H1 (cell line): ENCODE data around the gene ENOSF1. TPM values are rescaled to one million over a fixed set of nuclear protein-coding genes. Genes with fewer than 3 reads are reported as not detected.

Source experiments
- CTCF ChIA-PET: fragments of 300-600 bp; sonication (Branson Sonifier 250); formaldehyde crosslinking; loops from one replicate; lab custom pipeline; 2021; ENCODE audit not compliant: partially characterized antibody; lab: Charles Lee
- POLR2A ChIA-PET: fragments of 300-600 bp; sonication (Branson Sonifier 250); formaldehyde crosslinking; loops from one replicate; lab custom pipeline; 2021; ENCODE audit warnings: inconsistent platforms; ENCODE audit not compliant: partially characterized antibody; lab: Charles Lee
- DNase-seq, 2 experiments: peaks; one replicate each; pipeline versions ENCODE4 v3.0.0 to v3.0.0-alpha.2; 2010 to 2022; ENCODE audit warnings: low spot score in 2 of 2, low read depth in 1 of 2, mixed read lengths in 1 of 2
- FAIRE-seq: peaks from 2 replicates; lab custom pipeline; 2011; peaks lifted over from hg19 to GRCh38; lab: Jason Lieb, UNC
- H2AFZ ChIP-seq: 2 replicates; pipeline ENCODE4 v1.8.1; 2012; ENCODE audit warnings: low read length, inconsistent platforms
- H2AK5ac ChIP-seq: 2 replicates; pipeline ENCODE4 v1.6.1; 2013; ENCODE audit warnings: low read depth, low read length
- H2BK120ac ChIP-seq: replicated peaks from 2 replicates; pipeline ENCODE3; 2013; ENCODE audit warnings: low read depth, low read length, inconsistent platforms
- H2BK12ac ChIP-seq: 2 replicates; pipeline ENCODE4 v1.6.1; 2013; ENCODE audit warnings: low read depth, low read length
- H2BK15ac ChIP-seq: 2 replicates; pipeline ENCODE4 v1.6.1; 2013; ENCODE audit warnings: low read length
- H2BK20ac ChIP-seq: 2 replicates; pipeline ENCODE4 v1.6.1; 2013; ENCODE audit warnings: low read length
- H2BK5ac ChIP-seq: 2 replicates; pipeline ENCODE4 v1.6.1; 2013; ENCODE audit warnings: low read depth, low read length
- H3K14ac ChIP-seq: 2 replicates; pipeline ENCODE4 v1.6.1; 2013; ENCODE audit warnings: inconsistent platforms; ENCODE audit not compliant: insufficient read length
- H3K18ac ChIP-seq: 2 replicates; pipeline ENCODE4 v1.6.1; 2013; ENCODE audit warnings: low read length; ENCODE audit errors: extremely low read depth
- H3K23ac ChIP-seq: 2 replicates; pipeline ENCODE4 v1.6.1; 2013; ENCODE audit warnings: inconsistent platforms; ENCODE audit not compliant: insufficient read length
- H3K23me2 ChIP-seq: 2 replicates; pipeline ENCODE4 v1.6.1; 2013; ENCODE audit warnings: low read depth, low read length
- H3K27ac ChIP-seq: 2 replicates; pipeline ENCODE4 v1.6.1; 2011; ENCODE audit warnings: low read depth, low read length, inconsistent platforms
- H3K27me3 ChIP-seq, 4 experiments: replicated peaks in 1 of 4; 1 replicate in 1 of 4; 2 replicates in 3 of 4; pipeline versions ENCODE4 v1.6.1 to v1.8.1; 2011 to 2013; ENCODE audit warnings: low read length in 3 of 4, mild to moderate bottlenecking in 3 of 4, inconsistent platforms in 2 of 4, mixed read lengths in 2 of 4, moderate library complexity in 1 of 4; ENCODE audit not compliant: control insufficient read depth in 3 of 4, insufficient read depth in 3 of 4; ENCODE audit errors: extremely low read depth in 1 of 4
- H3K36me3 ChIP-seq, 4 experiments: 2 replicates each; pipeline versions ENCODE4 v1.6.1 to v1.8.1; 2011 to 2013; ENCODE audit warnings: mild to moderate bottlenecking in 4 of 4, low read length in 3 of 4, moderate library complexity in 2 of 4, control low read depth in 1 of 4, inconsistent platforms in 1 of 4; ENCODE audit not compliant: insufficient read depth in 4 of 4, control insufficient read depth in 2 of 4
- H3K4ac ChIP-seq: replicated peaks from 2 replicates; pipeline ENCODE3; 2013; ENCODE audit warnings: low read length, low read depth, mixed read lengths, inconsistent platforms; ENCODE audit not compliant: insufficient read length
- H3K4me1 ChIP-seq, 4 experiments: replicated peaks in 1 of 4; 1 replicate in 1 of 4; 2 replicates in 3 of 4; pipeline versions ENCODE4 v1.6.1 to v1.8.1; 2011 to 2013; ENCODE audit warnings: low read length in 3 of 4, inconsistent platforms in 2 of 4, mixed read lengths in 1 of 4; ENCODE audit not compliant: insufficient read depth in 4 of 4, control insufficient read depth in 3 of 4
- H3K4me2 ChIP-seq, 2 experiments: 2 replicates each; pipeline versions ENCODE4 v1.6.1 to v1.8.1; 2011 to 2013; ENCODE audit warnings: low read depth in 2 of 2, low read length in 2 of 2, control low read depth in 1 of 2, inconsistent platforms in 1 of 2, mild to moderate bottlenecking in 1 of 2; ENCODE audit not compliant: insufficient read depth in 1 of 2
- H3K4me3 ChIP-seq, 4 experiments: fragments of 200-600, 300-600 bp in 1 of 4; sonication (generic), shearing (Covaris generic), sonication (Bioruptor Twin) in 1 of 4; 2 replicates each; pipeline versions ENCODE4 v1.5.1 to v1.8.1; 2011 to 2016; ENCODE audit warnings: low read length in 4 of 4, low read depth in 3 of 4, control low read depth in 2 of 4, inconsistent platforms in 2 of 4, mild to moderate bottlenecking in 2 of 4, mixed read lengths in 1 of 4, moderate library complexity in 1 of 4; ENCODE audit not compliant: insufficient read depth in 2 of 4; ENCODE audit errors: extremely low read depth in 1 of 4
- H3K56ac ChIP-seq: replicated peaks from 2 replicates; pipeline ENCODE3; 2013; ENCODE audit warnings: low read depth, mild to moderate bottlenecking, mixed read lengths, low read length, inconsistent platforms; ENCODE audit not compliant: insufficient read length
- H3K79me1 ChIP-seq: 2 replicates; pipeline ENCODE4 v1.6.1; 2013; ENCODE audit warnings: low read depth, low read length, control low read depth
- H3K79me2 ChIP-seq, 2 experiments: 2 replicates each; pipeline versions ENCODE4 v1.6.1 to v1.8.1; 2012 to 2013; ENCODE audit warnings: low read length in 2 of 2, mild to moderate bottlenecking in 2 of 2, inconsistent platforms in 1 of 2; ENCODE audit not compliant: insufficient read depth in 2 of 2, control insufficient read depth in 1 of 2
- H3K9ac ChIP-seq, 4 experiments: replicated peaks in 1 of 4; 1 replicate in 1 of 4; 2 replicates in 3 of 4; pipeline versions ENCODE4 v1.6.1 to v1.8.1; 2011 to 2013; ENCODE audit warnings: low read depth in 3 of 4, low read length in 3 of 4, control low read depth in 2 of 4, mild to moderate bottlenecking in 2 of 4, moderate library complexity in 2 of 4, inconsistent platforms in 1 of 4; ENCODE audit errors: extremely low read depth in 1 of 4
- H3K9me3 ChIP-seq, 2 experiments: 2 replicates each; pipeline versions ENCODE4 v1.6.1 to v1.8.1; 2012 to 2013; ENCODE audit warnings: mild to moderate bottlenecking in 2 of 2, moderate library complexity in 2 of 2, control low read depth in 1 of 2, inconsistent platforms in 1 of 2, low read depth in 1 of 2, low read length in 1 of 2, mixed read lengths in 1 of 2; ENCODE audit not compliant: insufficient read depth in 2 of 2
- H4K20me1 ChIP-seq, 2 experiments: replicated peaks in 1 of 2; 2 replicates each; pipeline versions ENCODE3 to v1.8.1; 2011 to 2013; ENCODE audit warnings: inconsistent platforms in 2 of 2, low read length in 2 of 2, mild to moderate bottlenecking in 1 of 2; ENCODE audit not compliant: insufficient read depth in 2 of 2, control insufficient read depth in 1 of 2
- H4K5ac ChIP-seq: 2 replicates; pipeline ENCODE4 v1.6.1; 2013; ENCODE audit warnings: low read length, low read depth, mixed read lengths, inconsistent platforms; ENCODE audit not compliant: insufficient read length
- H4K8ac ChIP-seq: 2 replicates; pipeline ENCODE4 v1.8.0; 2013; ENCODE audit warnings: mild to moderate bottlenecking, moderate library complexity, low read length, inconsistent platforms; ENCODE audit not compliant: insufficient read depth; ENCODE audit errors: extremely low read depth
- H4K91ac ChIP-seq: replicated peaks from 2 replicates; pipeline ENCODE3; 2013; ENCODE audit warnings: low read length, mixed read lengths, inconsistent platforms; ENCODE audit not compliant: insufficient read length
- BRCA1 ChIP-seq: IDR thresholded peaks from 2 replicates; pipeline ENCODE4 v1.6.1; 2012; ENCODE audit warnings: low read depth, low read length, improper control_type of control experiment
- CEBPB ChIP-seq: IDR thresholded peaks from 2 replicates; pipeline ENCODE4 v1.6.1; 2012; ENCODE audit warnings: low read depth, low read length
- CHD1 ChIP-seq: IDR thresholded peaks from 2 replicates; pipeline ENCODE4 v1.6.1; 2012; ENCODE audit warnings: low read depth, low read length, improper control_type of control experiment
- GABPA ChIP-seq: IDR thresholded peaks from 2 replicates; pipeline ENCODE4 v1.6.1; 2011; ENCODE audit warnings: mild to moderate bottlenecking, low read length, moderate library complexity, borderline replicate concordance; ENCODE audit not compliant: insufficient read depth
- JUND ChIP-seq: IDR thresholded peaks from 2 replicates; pipeline ENCODE4 v1.6.1; 2011; ENCODE audit warnings: mild to moderate bottlenecking, improper control_type of control experiment, low read length
- NRF1 ChIP-seq: IDR thresholded peaks from 2 replicates; pipeline ENCODE4 v1.6.1; 2011; ENCODE audit warnings: mild to moderate bottlenecking, low read depth, low read length, improper control_type of control experiment
- RAD21 ChIP-seq, 2 experiments: IDR thresholded peaks in 1 of 2; conservative IDR thresholded peaks in 1 of 2; 2 replicates each; pipeline ENCODE4 v1.6.1; 2011; ENCODE audit warnings: low read depth in 2 of 2, low read length in 2 of 2, improper control_type of control experiment in 1 of 2, inconsistent platforms in 1 of 2, mild to moderate bottlenecking in 1 of 2, moderate library complexity in 1 of 2
- RBBP5 ChIP-seq: IDR thresholded peaks from 2 replicates; pipeline ENCODE4 v1.7.1; 2012; ENCODE audit warnings: low read depth, mild to moderate bottlenecking, inconsistent platforms, low read length, moderate library complexity, borderline replicate concordance
- SAP30 ChIP-seq: fragments of 300-600 bp; sonication (generic); IDR thresholded peaks from 2 replicates; pipeline ENCODE4 v1.7.1; 2012; ENCODE audit warnings: low read length, moderate library complexity, mild to moderate bottlenecking, inconsistent platforms; ENCODE audit not compliant: insufficient read depth, insufficient replicate concordance
- SP1 ChIP-seq: IDR thresholded peaks from 2 replicates; pipeline ENCODE4 v1.6.1; 2011; ENCODE audit warnings: low read depth, low read length
- SRF ChIP-seq: IDR thresholded peaks from 2 replicates; pipeline ENCODE4 v1.6.1; 2011; ENCODE audit warnings: mild to moderate bottlenecking, low read depth, low read length, moderate library complexity
- TCF12 ChIP-seq: IDR thresholded peaks from 2 replicates; pipeline ENCODE4 v1.6.1; 2011; ENCODE audit warnings: low read depth, mild to moderate bottlenecking, low read length
- YY1 ChIP-seq: IDR thresholded peaks from 2 replicates; pipeline ENCODE4 v1.6.1; 2011; ENCODE audit warnings: low read depth, mild to moderate bottlenecking, low read length
- WGBS, 2 experiments: shearing (Covaris generic) in 1 of 2; methylation state at CpG; one replicate each; pipeline versions ENCODE4 v1.1.6 to v1.1.7; 2013 to 2015; ENCODE audit warnings: low lambda C conversion rate in 2 of 2, mixed read lengths in 2 of 2, inconsistent platforms in 1 of 2, low coverage in 1 of 2, missing lambda C conversion rate in 1 of 2; ENCODE audit not compliant: insufficient replicate concordance in 2 of 2, insufficient coverage in 1 of 2, insufficient read length in 1 of 2; ENCODE audit errors: extremely low coverage in 1 of 2, missing lambda C conversion rate in 1 of 2; 5-methylcytosine and 5-hydroxymethylcytosine counted together
- polyA plus RNA-seq, 7 experiments: library from polyadenylated mRNA; depleted of rRNA in 3 of 7; stranded (reverse) in 5 of 7; unstranded in 2 of 7; fragments of >200 nt in 5 of 7; fragments of 200-250 nt in 2 of 7; gene quantifications; 1 replicate in 5 of 7; 2 replicates in 1 of 7; 4 replicates in 1 of 7; pipeline versions ENCODE4 v1.2.1 to v1.2.3, GENCODE V29; 2011 to 2013; ENCODE audit warnings: missing spikeins in 2 of 7, mixed read lengths in 2 of 7
- total RNA-seq: library from RNA; stranded (reverse); fragmentation: NEBNext Ultra II Directional; extraction: Animal tissue kit (Norgen Biotek cat#: 25700); gene quantifications from 2 replicates; pipeline ENCODE4 v1.2.1, GENCODE V29; 2021

Gene ENOSF1
- total and polyA plus RNA-seq, 2 of the 8 experiments (the other 6 are each of a cell fraction or from before 2014, with no cell fraction given): 15.4 to 26.4 TPM

DNA sequence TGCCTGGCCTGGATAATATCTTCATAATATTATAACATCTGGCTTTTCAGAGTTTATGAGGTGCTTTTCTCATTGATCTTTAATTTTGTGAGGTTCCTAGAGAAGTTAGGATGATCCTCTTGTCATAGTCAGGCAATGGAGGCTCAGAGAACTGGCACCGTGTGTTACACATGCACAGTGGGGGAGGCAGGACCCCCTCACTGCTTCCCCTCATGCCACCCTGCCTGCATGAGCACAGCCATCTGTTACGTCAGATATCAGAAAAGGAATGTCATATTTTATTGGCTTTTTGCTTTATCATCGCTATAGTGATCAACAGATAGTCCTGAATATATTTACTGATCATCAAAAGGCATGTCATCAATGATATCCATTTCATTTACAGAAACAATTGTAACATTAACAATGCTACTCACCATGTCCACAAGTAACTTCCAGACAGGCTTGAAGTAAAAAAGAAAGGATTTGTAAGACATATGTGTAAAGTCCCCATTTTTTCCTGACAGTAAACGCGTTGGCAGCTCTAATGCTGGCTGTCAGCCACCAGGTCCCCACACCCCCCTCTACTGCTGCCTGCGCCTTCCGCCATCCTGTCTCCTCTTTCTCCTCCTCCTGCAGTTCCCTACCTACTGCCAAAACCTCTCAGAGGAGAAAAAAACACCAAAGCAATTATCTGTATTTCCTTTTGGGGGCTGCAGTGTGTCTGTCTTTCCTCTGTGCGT, 18.8 kb downstream of the ENOSF1 start:
- H4K20me1 ChIP-seq: peaks cover 0 to 6% of the 10 kb centered on the region in 2 experiments
- no peak overlapping the region for H2AK5ac ChIP-seq
- no peaks in the 10 kb centered on the region for H3K9me3 ChIP-seq
- no peak overlapping the region for H2BK20ac ChIP-seq
- H3K18ac ChIP-seq: no peak overlapping the region
- no peaks in the 10 kb centered on the region for H3K79me1 ChIP-seq
- H2BK12ac ChIP-seq: no peak overlapping the region
- no peak overlapping the region for H2BK15ac ChIP-seq
- H3K4me1 ChIP-seq: no peaks in the 10 kb centered on the region; a peak in 2 of 7 replicates
- no peak overlapping the region for H2BK120ac ChIP-seq
- H3K4me3 ChIP-seq: no peak overlapping the region
- H4K5ac ChIP-seq: no peak overlapping the region
- H3K14ac ChIP-seq: no peak overlapping the region
- FAIRE-seq: no peak
- no peak overlapping the region for H3K23ac ChIP-seq
- no peak overlapping the region for H2BK5ac ChIP-seq
- H4K91ac ChIP-seq: no peak overlapping the region
- H3K36me3 ChIP-seq: peaks cover 0 to 15% (median 7%) of the 10 kb centered on the region in 4 experiments; a peak in 3 of 8 replicates
- POLR2A ChIA-PET: interaction anchor here (1.0 kb wide), 1 partner anchor 12 kb away, joined by 3 read pairs; no protein-coding TSS in a partner anchor
- H3K4ac ChIP-seq: no peak overlapping the region
- no peak for DNase-seq
- no peak overlapping the region for H3K56ac ChIP-seq
- 87% methylated on average over 8 of the region's 8 CpGs; no CpG with 5 or more reads in 1 of the 2 experiments for WGBS, 2 experiments
- no peaks in the 10 kb centered on the region for H3K23me2 ChIP-seq
- H4K8ac ChIP-seq: no peak overlapping the region
- H3K27ac ChIP-seq: no peak overlapping the region
- H2AFZ ChIP-seq: no peak overlapping the region
- no peaks in the 10 kb centered on the region; a peak in 2 of 7 replicates for H3K27me3 ChIP-seq
- H3K9ac ChIP-seq: no peak overlapping the region
- CTCF ChIA-PET: interaction anchor here (0.5 kb wide), 1 partner anchor 55 kb away, joined by 3 read pairs; no protein-coding TSS in a partner anchor
- H3K4me2 ChIP-seq: no peak overlapping the region
- H3K79me2 ChIP-seq: no peaks in the 10 kb centered on the region
- TF ChIP-seq NRF1: no peak
- no peak for TF ChIP-seq CEBPB
- TF ChIP-seq SP1: no peak
- no peak for TF ChIP-seq SRF
- TF ChIP-seq RAD21 (IDR thresholded peaks at IDR 0.05 in 1 of 2, conservative IDR thresholded peaks at IDR 0.05 in 1 of 2; ENCODE audit: low read depth in 2 of 2, low read length in 2 of 2): no peak
- TF ChIP-seq JUND: no peak
- no peak for TF ChIP-seq YY1
- no peak for TF ChIP-seq SAP30
- no peak for TF ChIP-seq CHD1
- TF ChIP-seq GABPA: no peak
- TF ChIP-seq BRCA1: no peak
- TF ChIP-seq TCF12: no peak
- TF ChIP-seq RBBP5: no peak
